A673 (cell line): ENCODE results near the gene CDH4.

Experiments used
- CTCF ChIP-seq: fragments of 300-800, 200-600 bp; sonication (generic); conservative IDR thresholded peaks from 2 replicates; pipeline ENCODE4 v1.5.1; 2017; ENCODE audit warnings: low read depth, mild to moderate bottlenecking, antibody characterized with exemption, low read length, moderate library complexity, mixed read lengths
- EZH2 ChIP-seq: fragments of 200-600 bp; sonication (generic); IDR thresholded peaks from 2 replicates; pipeline ENCODE4 v1.6.1; 2017; ENCODE audit warnings: borderline replicate concordance, low read depth, mild to moderate bottlenecking, mixed read lengths, antibody characterized with exemption, low read length; ENCODE audit not compliant: poor library complexity, severe bottlenecking

GRCh38 chr20:61988665-61989064 lies 736.6 kb downstream of the CDH4 start:
- TF ChIP-seq CTCF (no peak), EZH2 (no peak)
